ENCODE measurements around the gene FBXO31. TPM values are rescaled to one million over a fixed set of nuclear protein-coding genes. Genes with fewer than 3 reads are reported as not detected.

FBXO31 gene
- total RNA-seq, 1 donor from 2014 or later, result 21.6 TPM

DNA sequence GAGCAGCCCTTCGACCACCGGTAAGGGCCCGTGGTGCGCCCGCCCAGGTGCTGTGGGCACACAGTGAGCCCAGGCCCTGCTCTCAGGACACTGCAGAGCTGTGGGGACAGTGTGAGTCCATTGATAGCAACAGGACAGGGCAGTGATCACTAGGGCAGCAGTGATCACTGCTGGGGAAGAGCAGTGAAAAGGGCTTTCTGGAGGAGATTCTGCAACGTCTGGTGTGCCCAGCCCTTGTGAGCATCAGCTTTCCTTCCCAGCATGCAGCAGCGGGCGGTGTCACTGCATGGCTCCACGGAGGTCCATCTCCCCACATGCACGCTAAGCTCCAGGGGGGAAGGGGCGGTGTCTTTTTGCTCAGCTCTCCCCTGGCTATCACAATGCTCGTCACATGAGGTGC, 40.7 kb upstream of the FBXO31 start:
- Mint-ChIP-seq H3K36me3 (ENCODE audit: insufficient read depth) (peaks cover 19% of the 10 kb centered on the region), H3K4me1 (ENCODE audit: low read depth) (no peaks in the 10 kb centered on the region), H3K27ac (no peak overlapping the region), H3K4me3 (ENCODE audit: low read depth) (no peak overlapping the region), H3K9me3 (ENCODE audit: low read depth) (no peaks in the 10 kb centered on the region), H3K27me3 (no peaks in the 10 kb centered on the region)
- DNase-seq (ENCODE audit: low spot score, unreplicated experiment), result no peak
- TF ChIP-seq, protein P1, sequence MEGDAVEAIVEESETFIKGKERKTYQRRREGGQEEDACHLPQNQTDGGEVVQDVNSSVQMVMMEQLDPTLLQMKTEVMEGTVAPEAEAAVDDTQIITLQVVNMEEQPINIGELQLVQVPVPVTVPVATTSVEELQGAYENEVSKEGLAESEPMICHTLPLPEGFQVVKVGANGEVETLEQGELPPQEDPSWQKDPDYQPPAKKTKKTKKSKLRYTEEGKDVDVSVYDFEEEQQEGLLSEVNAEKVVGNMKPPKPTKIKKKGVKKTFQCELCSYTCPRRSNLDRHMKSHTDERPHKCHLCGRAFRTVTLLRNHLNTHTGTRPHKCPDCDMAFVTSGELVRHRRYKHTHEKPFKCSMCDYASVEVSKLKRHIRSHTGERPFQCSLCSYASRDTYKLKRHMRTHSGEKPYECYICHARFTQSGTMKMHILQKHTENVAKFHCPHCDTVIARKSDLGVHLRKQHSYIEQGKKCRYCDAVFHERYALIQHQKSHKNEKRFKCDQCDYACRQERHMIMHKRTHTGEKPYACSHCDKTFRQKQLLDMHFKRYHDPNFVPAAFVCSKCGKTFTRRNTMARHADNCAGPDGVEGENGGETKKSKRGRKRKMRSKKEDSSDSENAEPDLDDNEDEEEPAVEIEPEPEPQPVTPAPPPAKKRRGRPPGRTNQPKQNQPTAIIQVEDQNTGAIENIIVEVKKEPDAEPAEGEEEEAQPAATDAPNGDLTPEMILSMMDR (IDR thresholded peaks at IDR 0.05; ENCODE audit: unreplicated experiment), result no peak

DNA sequence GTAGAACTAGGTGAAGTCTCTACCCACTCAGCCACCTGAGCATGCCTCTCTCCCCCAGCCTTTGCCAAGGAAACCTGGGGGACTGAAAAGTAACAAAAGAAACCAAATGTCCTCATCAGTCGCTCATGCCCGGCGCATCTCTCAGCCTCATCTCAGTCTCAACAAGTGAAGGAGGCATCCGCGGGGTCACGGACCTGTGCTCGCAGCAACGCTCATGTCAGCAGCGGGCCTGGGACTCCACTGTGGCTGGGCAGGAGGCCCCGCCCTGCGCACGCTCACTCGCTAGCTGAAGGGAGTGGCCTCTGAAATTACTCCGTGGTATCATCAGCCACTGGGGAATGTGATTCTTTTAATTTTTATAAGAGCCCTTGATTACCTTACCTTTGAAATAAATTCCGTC, 39.9 kb upstream of the FBXO31 start:
- H3K4me3 Mint-ChIP-seq (ENCODE audit: low read depth), result no peak overlapping the region

DNA sequence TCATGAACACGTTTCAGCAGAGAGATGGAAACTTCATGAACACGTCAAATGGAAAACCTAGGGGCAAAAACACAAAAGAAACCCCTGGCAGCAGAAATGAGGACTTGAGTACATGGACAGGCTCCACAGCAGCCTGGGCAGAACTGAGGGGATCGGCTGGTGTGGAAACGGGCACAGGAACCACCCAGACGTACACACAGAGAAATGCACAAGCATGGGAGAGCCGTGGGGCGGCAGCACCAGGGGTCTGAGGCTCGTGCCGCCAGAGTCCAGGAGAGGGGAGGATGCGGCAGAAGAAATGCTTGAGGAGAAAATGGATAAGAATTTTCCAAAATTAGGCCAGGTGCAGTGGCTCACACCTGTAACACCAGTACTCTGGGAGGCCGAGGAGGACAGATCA, 38.5 kb upstream of the FBXO31 start:
- no peaks in the 10 kb centered on the region for H3K27me3 Mint-ChIP-seq

More for the DNA sequence above, 39.9 kb upstream of the FBXO31 start:
- Mint-ChIP-seq H3K9me3 (ENCODE audit: low read depth) (no peaks in the 10 kb centered on the region), H3K4me1 (ENCODE audit: low read depth) (no peaks in the 10 kb centered on the region), H3K27me3 (no peaks in the 10 kb centered on the region), H3K27ac (no peak overlapping the region), H3K36me3 (ENCODE audit: insufficient read depth) (peaks cover 19% of the 10 kb centered on the region)
- DNase-seq (ENCODE audit: low spot score, unreplicated experiment), result no peak
- TF ChIP-seq, protein P1 (IDR thresholded peaks at IDR 0.05; ENCODE audit: unreplicated experiment), result no peak

DNA sequence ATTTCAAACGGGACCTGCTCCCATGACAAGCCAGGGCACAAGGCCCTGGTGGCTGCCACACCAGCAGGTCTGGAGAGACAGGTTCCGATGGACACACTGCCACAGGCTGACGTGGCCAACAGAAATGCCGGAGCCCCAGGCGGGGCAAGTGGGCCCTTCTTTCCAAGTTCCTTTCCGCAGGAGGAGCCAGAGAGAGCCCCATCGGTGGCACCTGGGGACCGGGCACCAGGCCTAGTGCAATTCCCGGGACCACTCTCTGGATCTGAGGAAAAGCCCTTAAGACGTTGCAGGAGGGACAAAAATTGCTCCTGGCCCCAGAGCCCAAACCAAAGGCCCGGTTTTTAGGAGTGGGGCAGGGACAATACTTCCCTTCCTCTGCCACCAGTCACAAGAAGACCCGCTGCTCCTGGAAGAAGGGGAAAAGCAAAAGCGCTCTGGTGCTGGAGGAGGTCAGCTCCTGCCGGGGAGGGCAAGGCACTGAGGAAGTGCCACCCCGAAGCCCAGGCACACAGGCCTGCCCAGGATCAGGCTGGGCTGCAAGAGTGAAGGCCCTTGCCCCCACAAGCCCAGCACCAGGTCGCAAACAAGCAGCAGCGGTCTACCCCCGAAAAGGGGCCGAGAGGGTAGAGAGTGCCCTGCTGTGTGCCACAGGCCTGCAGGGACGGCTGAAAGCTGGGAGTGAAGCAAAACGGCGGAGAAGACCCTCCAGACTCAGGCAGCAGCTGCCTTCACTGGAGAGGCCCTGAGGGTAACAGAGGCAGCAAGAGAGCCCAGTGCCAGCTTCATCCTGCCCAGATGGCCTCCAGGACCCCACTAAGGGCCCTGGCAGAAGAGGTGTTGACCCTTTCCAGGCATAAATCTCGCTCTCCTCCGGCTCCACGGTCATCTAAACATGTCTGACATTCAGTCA, 37.7 kb upstream of the FBXO31 start:
- peaks cover 22% of the 10 kb centered on the region for H3K36me3 Mint-ChIP-seq (ENCODE audit: insufficient read depth)
- H3K4me1 Mint-ChIP-seq (ENCODE audit: low read depth), result no peaks in the 10 kb centered on the region
- H3K9me3 Mint-ChIP-seq (ENCODE audit: low read depth), result no peaks in the 10 kb centered on the region
- H3K27ac Mint-ChIP-seq, result no peak overlapping the region
- no peak overlapping the region for H3K4me3 Mint-ChIP-seq (ENCODE audit: low read depth)
- DNase-seq (ENCODE audit: low spot score, unreplicated experiment), result no peak
- no peaks in the 10 kb centered on the region for H3K27me3 Mint-ChIP-seq
- TF ChIP-seq, protein P1 (IDR thresholded peaks at IDR 0.05; ENCODE audit: unreplicated experiment), result no peak

More for the DNA sequence above, 38.5 kb upstream of the FBXO31 start:
- H3K4me1 Mint-ChIP-seq (ENCODE audit: low read depth), result no peaks in the 10 kb centered on the region
- no peak overlapping the region for H3K27ac Mint-ChIP-seq
- no peak for DNase-seq (ENCODE audit: low spot score, unreplicated experiment)
- H3K36me3 Mint-ChIP-seq (ENCODE audit: insufficient read depth), result peaks cover 20% of the 10 kb centered on the region
- TF ChIP-seq, protein P1 (IDR thresholded peaks at IDR 0.05; ENCODE audit: unreplicated experiment), result no peak
- no peak overlapping the region for H3K4me3 Mint-ChIP-seq (ENCODE audit: low read depth)
- H3K9me3 Mint-ChIP-seq (ENCODE audit: low read depth), result no peaks in the 10 kb centered on the region

DNA sequence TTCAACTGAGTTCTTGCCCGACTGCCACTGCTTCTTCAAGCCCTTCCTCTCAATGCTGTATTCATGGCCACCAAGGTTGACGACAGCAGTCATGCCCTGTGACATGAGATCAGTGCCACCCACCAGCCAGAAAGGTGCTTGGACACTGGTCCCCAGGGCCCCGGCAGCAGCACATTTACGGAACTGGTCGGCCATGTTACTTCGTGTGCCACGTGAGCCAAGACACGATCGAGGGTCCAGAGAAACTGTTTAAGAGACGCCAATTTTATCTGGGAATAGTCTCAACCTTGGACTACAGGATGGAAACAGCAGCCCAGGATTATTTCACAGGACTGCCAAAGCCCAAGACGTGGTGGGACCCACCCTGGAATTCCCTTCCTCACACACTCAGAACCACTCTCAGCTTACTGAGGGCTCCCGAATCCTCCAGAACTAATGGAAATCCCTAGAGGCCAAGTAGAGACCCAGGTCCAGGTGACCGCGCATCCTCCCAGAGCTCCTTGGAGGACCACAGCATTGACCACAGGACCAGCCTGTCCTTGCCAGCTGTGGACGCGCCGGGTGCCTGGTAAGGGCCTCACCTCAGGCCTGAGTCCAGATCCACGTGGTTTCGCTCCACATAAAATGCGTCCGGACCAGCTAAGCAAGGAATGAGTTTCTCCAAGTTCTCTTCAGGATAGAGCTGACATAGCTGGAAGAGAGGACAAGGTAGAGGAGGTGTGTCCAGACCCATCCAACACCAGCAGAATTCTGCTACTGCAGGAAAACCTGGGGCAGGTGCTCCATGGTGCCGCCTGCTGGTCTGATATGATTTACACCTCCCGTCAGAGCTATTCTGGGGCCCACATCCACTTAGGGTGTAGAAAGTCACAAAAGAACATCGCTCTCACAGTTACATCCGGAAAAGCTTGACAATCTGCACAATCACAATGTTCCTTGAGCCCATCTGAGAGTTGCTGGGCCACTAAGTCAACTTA, 36.7 kb upstream of the FBXO31 start:
- Mint-ChIP-seq H3K4me1 (ENCODE audit: low read depth) (no peaks in the 10 kb centered on the region), H3K36me3 (ENCODE audit: insufficient read depth) (peaks cover 19% of the 10 kb centered on the region)

More for the DNA sequence above, 36.7 kb upstream of the FBXO31 start:
- no peak for DNase-seq (ENCODE audit: low spot score, unreplicated experiment)
- no peak overlapping the region for H3K4me3 Mint-ChIP-seq (ENCODE audit: low read depth)
- peak overlapping the region; percentile 76 for H3K27ac Mint-ChIP-seq
- TF ChIP-seq, protein P1 (IDR thresholded peaks at IDR 0.05; ENCODE audit: unreplicated experiment), result no peak
- H3K9me3 Mint-ChIP-seq (ENCODE audit: low read depth), result no peaks in the 10 kb centered on the region
- H3K27me3 Mint-ChIP-seq, result no peaks in the 10 kb centered on the region

Data from progenitor cell of endocrine pancreas (in vitro differentiated cells).